ENCODE data around the gene GNAQ.

GNAQ gene

GRCh38 chr9:78031893-78032729 is 500 bp upstream of the GNAQ start:
- peak; percentile 84 to 95 (median 91) for DNase-seq

DNA sequence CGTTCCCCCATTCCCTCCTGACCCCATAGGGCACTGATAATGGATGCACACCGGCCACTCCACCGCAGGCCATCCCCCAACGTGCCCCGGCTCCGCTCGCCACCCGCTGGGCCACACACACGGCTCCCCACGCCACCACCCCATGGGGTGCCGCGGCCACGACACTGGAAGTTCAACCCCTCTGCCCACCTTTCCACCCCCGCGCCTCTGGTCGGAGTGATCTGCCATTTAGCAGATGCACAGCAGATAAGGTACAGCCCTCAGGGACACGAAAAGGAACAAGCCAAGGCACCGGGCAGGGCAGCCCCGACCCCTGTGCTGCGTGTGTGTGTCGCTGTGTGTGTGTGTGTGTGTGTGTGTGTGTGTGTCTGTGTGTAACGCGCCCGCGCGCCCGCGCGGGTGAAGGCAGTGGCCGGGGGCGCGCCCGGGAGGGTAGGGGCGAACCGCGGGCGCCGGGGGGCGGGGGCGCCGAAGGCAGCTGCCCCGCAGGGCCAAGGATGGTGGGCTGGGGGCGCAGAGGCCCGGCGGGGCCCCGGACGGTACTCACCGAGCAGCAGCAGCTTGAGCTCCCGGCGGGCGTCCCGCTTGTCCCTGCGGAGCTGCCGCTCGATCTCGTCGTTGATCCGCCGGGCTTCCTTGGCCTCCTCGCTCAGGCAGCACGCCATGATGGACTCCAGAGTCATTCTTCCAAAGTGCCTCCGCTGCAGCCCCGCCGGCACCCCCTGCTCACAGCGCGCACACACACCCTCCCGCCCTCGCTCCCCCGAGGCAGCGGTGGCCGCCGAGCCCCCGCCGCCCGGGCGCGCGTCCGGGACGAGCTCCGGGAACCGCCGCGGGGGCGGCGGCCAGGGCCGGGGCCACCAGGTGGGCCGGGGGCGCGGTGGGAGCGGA is 813 bp downstream of the GNAQ start:
- DNase-seq = peak in 3 of 4 experiments; percentile 36 to 76 (median 64)

- DNase-seq = peak in 2 of 4 experiments; percentile 41 to 49
Observed at GRCh38 chr9:78030296-78030552, 1.4 kb downstream of the GNAQ start.

- DNase-seq = peak in 1 of 4 experiments; percentile 28
Observed at GRCh38 chr9:78029551-78030295, 1.9 kb downstream of the GNAQ start.

GRCh38 chr9:78028926-78029325 is 2.7 kb downstream of the GNAQ start:
- DNase-seq = peak in 1 of 4 experiments; percentile 27

DNA sequence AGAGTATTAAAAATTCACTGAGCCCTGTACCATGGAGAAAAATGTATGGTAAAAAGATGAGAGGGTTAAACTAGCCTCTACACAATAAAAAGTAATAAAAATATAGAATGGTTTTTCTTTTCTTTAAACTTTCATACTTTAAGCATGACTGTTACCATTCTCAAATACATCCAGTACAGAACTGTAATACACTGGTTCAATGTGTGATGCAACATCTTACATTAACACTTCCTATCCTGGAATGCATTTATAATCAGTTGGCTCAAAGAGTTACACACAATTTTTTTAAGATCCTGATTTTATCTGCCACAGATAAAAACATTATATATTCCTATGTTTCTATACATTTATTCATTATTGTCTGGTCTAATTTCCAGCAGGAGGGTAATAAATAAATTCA is 4.7 kb downstream of the GNAQ start:
- DNase-seq = peak in 2 of 4 experiments; percentile 31 to 38

- peak; percentile 44 to 65 (median 56) for DNase-seq
Observed at GRCh38 chr9:78026416-78026815, 5.2 kb downstream of the GNAQ start.

DNA sequence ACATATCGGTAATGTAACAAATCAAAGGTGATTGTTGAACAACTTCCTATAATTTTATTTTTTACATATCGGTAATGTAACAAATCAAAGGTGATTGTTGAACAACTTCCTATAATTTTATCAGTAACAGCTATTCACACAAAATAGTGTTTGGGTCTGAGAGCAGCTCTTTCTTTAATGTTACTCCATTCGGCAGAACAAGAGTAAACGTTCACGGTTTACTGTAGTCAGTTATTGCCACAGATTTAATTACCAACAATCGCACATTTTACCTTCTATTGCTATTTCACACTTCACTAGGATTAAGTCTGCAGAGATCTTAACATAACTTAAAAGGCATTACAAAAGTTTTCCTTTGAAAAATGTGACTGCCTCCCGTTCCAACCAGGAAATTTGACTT is 6.4 kb downstream of the GNAQ start:
- no peak for DNase-seq

DNA sequence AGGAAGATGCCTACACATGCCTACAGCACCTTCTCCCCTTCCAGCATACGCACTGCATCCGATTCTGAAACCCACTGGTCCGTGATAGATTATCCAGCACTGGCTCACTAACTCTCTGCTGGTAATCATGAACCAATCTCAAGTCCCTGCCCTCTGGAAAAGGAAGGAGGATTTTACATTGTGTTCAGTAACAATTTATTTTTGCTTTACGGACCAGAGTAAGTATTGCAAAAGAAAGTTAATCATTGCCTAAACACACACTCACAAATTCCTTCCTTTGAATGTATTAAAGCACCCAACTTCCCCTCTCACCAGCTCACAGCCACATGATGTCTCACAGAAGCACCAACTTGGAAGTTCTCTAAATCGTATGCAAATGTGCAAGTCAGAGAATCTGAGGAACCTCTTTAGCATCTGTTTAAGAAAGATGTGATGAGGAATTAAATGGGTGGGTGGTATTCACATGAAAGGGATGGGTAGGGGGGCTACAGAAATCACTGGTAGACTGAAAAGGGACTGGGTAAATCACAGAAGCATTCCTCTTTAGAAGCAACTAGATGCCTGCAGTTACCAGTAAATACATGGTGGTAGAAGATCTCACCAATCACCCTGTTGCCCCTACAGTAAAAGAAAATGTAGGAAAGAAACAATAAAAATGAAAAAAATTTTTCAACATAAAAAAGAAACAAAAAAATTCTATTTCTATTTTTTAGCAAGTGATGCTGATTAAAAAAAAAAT is 8.4 kb downstream of the GNAQ start:
- peak; percentile 82 to 96 (median 88) for DNase-seq

DNA sequence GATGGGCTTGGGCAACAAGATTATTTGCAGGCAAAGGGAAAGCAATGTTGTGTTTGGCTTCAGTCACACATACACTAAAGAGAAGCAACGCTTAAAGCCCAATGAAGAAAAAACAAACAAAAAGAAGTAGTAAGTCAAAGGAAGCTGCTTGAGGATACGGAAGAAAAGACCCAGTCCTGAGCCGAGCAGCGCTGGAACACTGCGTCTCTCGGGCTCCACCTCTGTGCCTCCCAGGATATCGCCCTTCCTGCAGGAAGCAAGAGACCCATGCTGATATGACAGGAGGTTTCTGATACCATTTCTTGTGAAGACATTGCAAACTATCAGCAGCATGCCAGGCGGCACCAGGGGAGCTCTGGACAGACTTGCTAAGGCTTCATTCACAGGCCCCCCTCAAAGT is 9.9 kb downstream of the GNAQ start:
- peak; percentile 30 to 71 (median 54) for DNase-seq

GRCh38 chr9:78017190-78017693 is 14.4 kb downstream of the GNAQ start:
- no peak for DNase-seq

GRCh38 chr9:78015241-78015640 is 16.4 kb downstream of the GNAQ start:
- DNase-seq = peak in 3 of 4 experiments; percentile 37 to 74 (median 73)

DNA sequence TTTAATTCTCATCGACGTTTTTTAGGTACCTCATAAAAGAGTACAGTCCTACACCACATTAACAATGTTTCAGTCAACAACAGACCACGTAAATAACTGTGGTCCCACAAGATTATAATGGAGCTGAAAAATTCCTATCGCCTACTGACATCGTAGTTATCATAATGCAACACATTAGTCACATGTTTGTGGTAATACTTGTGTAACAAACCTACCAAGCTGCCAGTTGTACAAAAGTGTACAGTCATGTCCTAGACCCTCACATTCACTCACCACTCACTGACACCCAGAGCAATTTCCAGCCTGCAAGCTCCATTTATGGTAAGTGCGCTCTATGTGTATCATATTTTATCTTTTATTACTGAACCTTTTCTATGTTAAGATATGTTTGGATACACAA is 16.8 kb downstream of the GNAQ start:
- DNase-seq = no peak

DNA sequence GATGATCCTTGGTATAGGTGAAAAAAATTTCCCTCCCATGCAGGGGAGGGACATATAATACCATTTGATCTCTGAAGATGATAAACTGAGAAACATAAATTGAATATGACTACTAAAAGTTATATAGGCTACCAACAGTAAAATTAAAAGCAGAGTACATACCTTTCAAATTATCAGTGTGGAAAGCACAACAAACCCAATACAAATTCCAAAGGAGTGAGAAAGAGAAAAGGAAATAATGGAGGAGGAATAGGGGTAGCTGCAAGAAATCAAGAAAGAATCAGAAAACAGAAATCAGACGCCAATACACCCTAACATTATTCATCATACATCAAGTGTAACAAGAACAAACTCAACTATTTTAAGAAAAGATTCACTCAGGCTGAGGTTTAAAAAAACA is 17.7 kb downstream of the GNAQ start:
- DNase-seq = no peak

- peak; percentile 40 to 79 (median 61) for DNase-seq
Observed at GRCh38 chr9:78011049-78011448, 20.6 kb downstream of the GNAQ start.

DNA sequence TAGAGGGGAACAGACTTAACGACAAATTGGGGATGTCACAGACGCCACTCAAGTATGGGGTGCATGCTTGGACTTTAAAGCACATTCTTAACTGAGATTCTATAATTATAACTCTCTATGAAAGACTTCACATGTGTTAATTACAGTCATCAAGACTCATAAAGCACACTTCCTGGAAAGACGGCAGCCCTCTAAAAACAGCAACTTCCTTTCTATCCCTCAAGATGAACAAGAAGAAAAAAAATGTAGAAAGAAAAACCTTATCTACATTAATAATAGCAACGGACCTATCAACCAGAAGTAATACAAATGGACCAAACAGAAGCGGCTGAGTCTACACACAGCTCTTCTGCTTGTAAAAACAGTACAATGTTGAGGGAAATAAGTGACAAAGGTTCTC is 21.2 kb downstream of the GNAQ start:
- no peak for DNase-seq

- DNase-seq = no peak
Observed at GRCh38 chr9:78009186-78009585, 22.4 kb downstream of the GNAQ start.

- peak; percentile 28 to 66 (median 45) for DNase-seq
Observed at GRCh38 chr9:78006734-78007133, 24.9 kb downstream of the GNAQ start.

GRCh38 chr9:78005231-78006002 is 26.2 kb downstream of the GNAQ start:
- DNase-seq = no peak

DNA sequence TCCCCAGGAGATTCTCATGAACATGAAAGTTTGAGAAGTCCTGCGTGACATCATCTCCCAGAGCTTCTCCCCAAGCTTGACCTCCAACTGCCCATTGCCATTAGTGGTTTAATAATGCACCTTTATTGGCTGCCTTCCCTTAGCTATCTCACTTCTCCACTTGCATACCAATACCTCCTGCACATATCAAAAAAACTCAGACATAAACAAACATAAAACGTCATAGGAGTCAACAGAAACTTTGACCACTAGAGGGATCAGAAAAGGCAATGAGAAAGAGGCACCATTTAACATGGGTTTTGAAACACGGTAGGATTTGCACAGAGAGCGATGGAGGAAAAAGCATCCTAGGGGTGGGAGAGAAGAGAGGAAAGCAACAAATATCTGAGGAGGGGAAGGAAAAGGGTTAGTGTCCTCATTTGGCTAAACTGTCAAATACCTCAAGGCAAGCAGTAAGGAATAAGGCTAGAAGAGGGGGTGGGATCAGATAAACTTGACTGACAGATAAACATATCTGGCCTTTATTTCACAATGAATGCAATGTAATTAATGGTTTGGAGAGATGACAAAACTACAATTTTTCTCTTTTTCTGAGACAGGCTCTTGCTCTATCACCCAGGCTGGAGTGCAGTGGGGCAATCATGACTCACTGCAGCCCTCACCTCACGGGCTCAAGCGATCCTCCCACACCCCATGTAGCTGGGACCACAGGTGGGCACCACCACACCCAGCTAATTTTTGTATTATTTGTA is 27.0 kb downstream of the GNAQ start:
- DNase-seq = peak in 2 of 4 experiments; percentile 50 to 57

All from suppressor macrophage (primary cell).